Neural cell (in vitro differentiated cells): Measurements from ENCODE around the gene RBMS2.

ENCODE experiments used
- EP300 ChIP-seq: fragments of 450-650 bp; conservative IDR thresholded peaks from 2 replicates; pipeline ENCODE4 v1.6.1; 2014; ENCODE audit warnings: antibody characterized with exemption, mild to moderate bottlenecking, moderate library complexity; ENCODE audit not compliant: poor library complexity, severe bottlenecking
- EZH2 ChIP-seq: fragments of 200-600, 300-800 bp; shearing (Covaris generic), sonication (generic); IDR thresholded peaks from 2 replicates; pipeline ENCODE4 v1.6.1; 2014; ENCODE audit warnings: antibody characterized with exemption, low read length, borderline replicate concordance, mild to moderate bottlenecking; ENCODE audit not compliant: insufficient read depth, poor library complexity, severe bottlenecking
- POLR2AphosphoS5 ChIP-seq: IDR thresholded peaks from 2 replicates; pipeline ENCODE4 v1.6.1; 2012
- TAF1 ChIP-seq: IDR thresholded peaks from 2 replicates; pipeline ENCODE4 v1.6.1; 2012; ENCODE audit warnings: low read depth
- TF ChIP-seq, protein P1 (sequence below): fragments of 450-650 bp; IDR thresholded peaks from 2 replicates; pipeline ENCODE4 v1.5.1; 2014; ENCODE audit warnings: antibody characterized with exemption, mild to moderate bottlenecking, moderate library complexity; ENCODE audit not compliant: poor library complexity, severe bottlenecking
- TF ChIP-seq, protein P2 (sequence below): IDR thresholded peaks from 2 replicates; pipeline ENCODE4 v1.6.1; 2012; ENCODE audit warnings: borderline replicate concordance

DNA sequence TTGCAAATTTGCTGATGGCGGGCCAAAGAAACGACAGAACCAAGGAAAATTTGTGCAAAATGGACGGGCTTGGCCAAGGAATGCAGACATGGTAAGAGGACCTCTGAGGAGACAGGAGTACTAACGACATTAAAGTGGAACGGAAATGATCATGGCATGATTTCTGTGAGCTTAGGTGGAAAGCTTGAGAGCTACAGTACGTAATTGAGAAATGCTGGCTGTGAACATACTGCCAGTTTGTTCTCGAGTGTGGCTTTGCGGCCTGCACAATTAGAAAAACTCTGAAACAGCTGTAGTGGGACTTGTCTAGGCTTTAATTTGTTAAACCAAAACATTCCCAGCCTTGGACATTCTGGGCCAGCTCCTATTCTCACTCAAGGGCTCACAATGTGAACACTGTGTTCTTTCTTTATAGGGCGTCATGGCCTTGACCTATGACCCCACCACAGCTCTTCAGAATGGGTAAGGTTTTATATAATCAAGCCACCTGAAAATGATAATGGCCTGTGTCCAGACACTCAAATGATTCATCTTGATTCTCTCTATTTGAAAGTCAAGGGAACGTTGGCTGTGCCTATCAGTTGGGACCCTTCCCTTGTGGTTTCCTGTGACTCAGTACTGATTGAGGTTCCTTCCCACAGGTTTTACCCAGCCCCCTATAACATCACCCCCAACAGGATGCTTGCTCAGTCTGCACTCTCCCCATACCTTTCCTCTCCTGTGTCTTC is 60.0 kb downstream of the RBMS2 start:
- TF ChIP-seq, protein P1, sequence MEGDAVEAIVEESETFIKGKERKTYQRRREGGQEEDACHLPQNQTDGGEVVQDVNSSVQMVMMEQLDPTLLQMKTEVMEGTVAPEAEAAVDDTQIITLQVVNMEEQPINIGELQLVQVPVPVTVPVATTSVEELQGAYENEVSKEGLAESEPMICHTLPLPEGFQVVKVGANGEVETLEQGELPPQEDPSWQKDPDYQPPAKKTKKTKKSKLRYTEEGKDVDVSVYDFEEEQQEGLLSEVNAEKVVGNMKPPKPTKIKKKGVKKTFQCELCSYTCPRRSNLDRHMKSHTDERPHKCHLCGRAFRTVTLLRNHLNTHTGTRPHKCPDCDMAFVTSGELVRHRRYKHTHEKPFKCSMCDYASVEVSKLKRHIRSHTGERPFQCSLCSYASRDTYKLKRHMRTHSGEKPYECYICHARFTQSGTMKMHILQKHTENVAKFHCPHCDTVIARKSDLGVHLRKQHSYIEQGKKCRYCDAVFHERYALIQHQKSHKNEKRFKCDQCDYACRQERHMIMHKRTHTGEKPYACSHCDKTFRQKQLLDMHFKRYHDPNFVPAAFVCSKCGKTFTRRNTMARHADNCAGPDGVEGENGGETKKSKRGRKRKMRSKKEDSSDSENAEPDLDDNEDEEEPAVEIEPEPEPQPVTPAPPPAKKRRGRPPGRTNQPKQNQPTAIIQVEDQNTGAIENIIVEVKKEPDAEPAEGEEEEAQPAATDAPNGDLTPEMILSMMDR = no peak
- TF ChIP-seq TAF1 (no peak), EZH2 (no peak), POLR2AphosphoS5 (no peak), EP300 (no peak)
- TF ChIP-seq, protein P2, sequence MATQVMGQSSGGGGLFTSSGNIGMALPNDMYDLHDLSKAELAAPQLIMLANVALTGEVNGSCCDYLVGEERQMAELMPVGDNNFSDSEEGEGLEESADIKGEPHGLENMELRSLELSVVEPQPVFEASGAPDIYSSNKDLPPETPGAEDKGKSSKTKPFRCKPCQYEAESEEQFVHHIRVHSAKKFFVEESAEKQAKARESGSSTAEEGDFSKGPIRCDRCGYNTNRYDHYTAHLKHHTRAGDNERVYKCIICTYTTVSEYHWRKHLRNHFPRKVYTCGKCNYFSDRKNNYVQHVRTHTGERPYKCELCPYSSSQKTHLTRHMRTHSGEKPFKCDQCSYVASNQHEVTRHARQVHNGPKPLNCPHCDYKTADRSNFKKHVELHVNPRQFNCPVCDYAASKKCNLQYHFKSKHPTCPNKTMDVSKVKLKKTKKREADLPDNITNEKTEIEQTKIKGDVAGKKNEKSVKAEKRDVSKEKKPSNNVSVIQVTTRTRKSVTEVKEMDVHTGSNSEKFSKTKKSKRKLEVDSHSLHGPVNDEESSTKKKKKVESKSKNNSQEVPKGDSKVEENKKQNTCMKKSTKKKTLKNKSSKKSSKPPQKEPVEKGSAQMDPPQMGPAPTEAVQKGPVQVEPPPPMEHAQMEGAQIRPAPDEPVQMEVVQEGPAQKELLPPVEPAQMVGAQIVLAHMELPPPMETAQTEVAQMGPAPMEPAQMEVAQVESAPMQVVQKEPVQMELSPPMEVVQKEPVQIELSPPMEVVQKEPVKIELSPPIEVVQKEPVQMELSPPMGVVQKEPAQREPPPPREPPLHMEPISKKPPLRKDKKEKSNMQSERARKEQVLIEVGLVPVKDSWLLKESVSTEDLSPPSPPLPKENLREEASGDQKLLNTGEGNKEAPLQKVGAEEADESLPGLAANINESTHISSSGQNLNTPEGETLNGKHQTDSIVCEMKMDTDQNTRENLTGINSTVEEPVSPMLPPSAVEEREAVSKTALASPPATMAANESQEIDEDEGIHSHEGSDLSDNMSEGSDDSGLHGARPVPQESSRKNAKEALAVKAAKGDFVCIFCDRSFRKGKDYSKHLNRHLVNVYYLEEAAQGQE = no peak
